ENCODE measurements around the gene GNB4. TPM values are rescaled to one million over a fixed set of nuclear protein-coding genes. Genes with fewer than 3 reads are reported as not detected.

Gene GNB4
- 27.8 TPM for polyA plus RNA-seq (2013)

GRCh38 chr3:179451265-179452175 lies at the start of gene GNB4:
Gene GNB4, minus strand, starts transcription at chr3:179451470. Its CDS starts 25,270 bp downstream, at chr3:179426200.
- no peaks in the 10 kb centered on the region for H3K9me3 ChIP-seq (ENCODE audit: control extremely low read depth in 1 of 5, control insufficient read depth in 4 of 5, insufficient read depth in 2 of 5, low read depth in 1 of 5, low read length in 4 of 5)
- H3K27me3 ChIP-seq (replicated peaks in 2 of 5; ENCODE audit: control insufficient read depth in 4 of 5, insufficient read depth in 5 of 5, low read length in 4 of 5) = no peaks in the 10 kb centered on the region
- ChIA-PET POLR2A (interaction anchor here (0.6 to 1.3 kb wide), 4 partner anchors 11 to 153 kb away, joined by 3 to 9 read pairs (median 3); partner anchors contain the start of genes MRPL47 and NDUFB5), CTCF (interaction anchor here (0.5 to 1.5 kb wide), 7 partner anchors 9 to 199 kb away, joined by 3 to 5 read pairs (median 3); partner anchors contain the start of gene ACTL6A)
- H3K27ac ChIP-seq (ENCODE audit: insufficient read depth in 1 of 2, low read depth in 1 of 2, low read length in 2 of 2, poor library complexity in 1 of 2, severe bottlenecking in 2 of 2) = peak within 1 kb of the TSS; percentile 84 to 90
- peak within 1 kb of the TSS; percentile 82 to 93 (median 85) for H3K4me3 ChIP-seq (ENCODE audit: control insufficient read depth in 1 of 7, extremely low read depth in 1 of 7, insufficient read depth in 4 of 7, low read depth in 2 of 7, low read length in 6 of 7)
- H3K36me3 ChIP-seq (ENCODE audit: control insufficient read depth in 4 of 4, insufficient read depth in 4 of 4, low read length in 3 of 4) = peaks cover 0 to 7% (median under 1%) of the 10 kb centered on the region in 4 experiments
- DNase-seq = peak; percentile 91 to 96 (median 96)
- peaks cover 11 to 36% (median 23%) of the 10 kb centered on the region in 4 experiments for H3K4me1 ChIP-seq (ENCODE audit: control extremely low read depth in 1 of 4, control insufficient read depth in 4 of 4, insufficient read depth in 4 of 4, low read length in 3 of 4)
- WGBS (ENCODE audit: insufficient coverage) = 1% methylated on average over 54 of the region's 90 CpGs

- Histone ChIP-seq H3K4me3 (ENCODE audit: control insufficient read depth in 1 of 7, extremely low read depth in 1 of 7, insufficient read depth in 4 of 7, low read depth in 2 of 7, low read length in 6 of 7) (no peak overlapping the region), H3K4me1 (ENCODE audit: control extremely low read depth in 1 of 4, control insufficient read depth in 4 of 4, insufficient read depth in 4 of 4, low read length in 3 of 4) (no peaks in the 10 kb centered on the region), H3K27ac (ENCODE audit: insufficient read depth in 1 of 2, low read depth in 1 of 2, low read length in 2 of 2, poor library complexity in 1 of 2, severe bottlenecking in 2 of 2) (no peak overlapping the region), H3K9me3 (ENCODE audit: control extremely low read depth in 1 of 5, control insufficient read depth in 4 of 5, insufficient read depth in 2 of 5, low read depth in 1 of 5, low read length in 4 of 5) (peaks cover 7 to 50% (median 20%) of the 10 kb centered on the region in 5 experiments), H3K27me3 (replicated peaks in 2 of 5; ENCODE audit: control insufficient read depth in 4 of 5, insufficient read depth in 5 of 5, low read length in 4 of 5) (no peaks in the 10 kb centered on the region), H3K36me3 (ENCODE audit: control insufficient read depth in 4 of 4, insufficient read depth in 4 of 4, low read length in 3 of 4) (no peaks in the 10 kb centered on the region)
- DNase-seq = no peak
- ChIA-PET CTCF (interaction anchor here (1.8 kb wide), 1 partner anchor 10 kb away, joined by 6 read pairs; no protein-coding TSS in a partner anchor), POLR2A (no interaction called here)
Observed at GRCh38 chr3:179495483-179495882, 44.2 kb upstream of the GNB4 start.

GRCh38 chr3:179493260-179493659 lies 42.0 kb upstream of the GNB4 start:
- H3K36me3 ChIP-seq (ENCODE audit: control insufficient read depth in 4 of 4, insufficient read depth in 4 of 4, low read length in 3 of 4) = no peaks in the 10 kb centered on the region
- peaks cover 7 to 53% (median 21%) of the 10 kb centered on the region in 5 experiments for H3K9me3 ChIP-seq (ENCODE audit: control extremely low read depth in 1 of 5, control insufficient read depth in 4 of 5, insufficient read depth in 2 of 5, low read depth in 1 of 5, low read length in 4 of 5)
- DNase-seq = no peak
- H3K27me3 ChIP-seq (replicated peaks in 2 of 5; ENCODE audit: control insufficient read depth in 4 of 5, insufficient read depth in 5 of 5, low read length in 4 of 5) = no peaks in the 10 kb centered on the region
- H3K4me3 ChIP-seq (ENCODE audit: control insufficient read depth in 1 of 7, extremely low read depth in 1 of 7, insufficient read depth in 4 of 7, low read depth in 2 of 7, low read length in 6 of 7) = no peak overlapping the region
- no peak overlapping the region for H3K27ac ChIP-seq (ENCODE audit: insufficient read depth in 1 of 2, low read depth in 1 of 2, low read length in 2 of 2, poor library complexity in 1 of 2, severe bottlenecking in 2 of 2)
- no peaks in the 10 kb centered on the region for H3K4me1 ChIP-seq (ENCODE audit: control extremely low read depth in 1 of 4, control insufficient read depth in 4 of 4, insufficient read depth in 4 of 4, low read length in 3 of 4)
- CTCF ChIA-PET = interaction anchor here (1.3 kb wide), 1 partner anchor 18 kb away, joined by 3 read pairs; no protein-coding TSS in a partner anchor
- POLR2A ChIA-PET = no interaction called here

- DNase-seq = no peak
- H3K36me3 ChIP-seq (ENCODE audit: control insufficient read depth in 4 of 4, insufficient read depth in 4 of 4, low read length in 3 of 4) = no peaks in the 10 kb centered on the region
- no peaks in the 10 kb centered on the region for H3K4me1 ChIP-seq (ENCODE audit: control extremely low read depth in 1 of 4, control insufficient read depth in 4 of 4, insufficient read depth in 4 of 4, low read length in 3 of 4)
- H3K9me3 ChIP-seq (ENCODE audit: control extremely low read depth in 1 of 5, control insufficient read depth in 4 of 5, insufficient read depth in 2 of 5, low read depth in 1 of 5, low read length in 4 of 5) = peaks cover 1 to 28% (median 12%) of the 10 kb centered on the region in 5 experiments
- POLR2A ChIA-PET = no interaction called here
- no peaks in the 10 kb centered on the region for H3K27me3 ChIP-seq (replicated peaks in 2 of 5; ENCODE audit: control insufficient read depth in 4 of 5, insufficient read depth in 5 of 5, low read length in 4 of 5)
- no peak overlapping the region for H3K4me3 ChIP-seq (ENCODE audit: control insufficient read depth in 1 of 7, extremely low read depth in 1 of 7, insufficient read depth in 4 of 7, low read depth in 2 of 7, low read length in 6 of 7)
- H3K27ac ChIP-seq (ENCODE audit: insufficient read depth in 1 of 2, low read depth in 1 of 2, low read length in 2 of 2, poor library complexity in 1 of 2, severe bottlenecking in 2 of 2) = no peak overlapping the region
- CTCF ChIA-PET = interaction anchor here (0.6 to 1.1 kb wide), 2 partner anchors 8 to 40 kb away, joined by 3 read pairs; no protein-coding TSS in a partner anchor
Observed at GRCh38 chr3:179488213-179488612, 36.9 kb upstream of the GNB4 start.

- no peaks in the 10 kb centered on the region for H3K36me3 ChIP-seq (ENCODE audit: control insufficient read depth in 4 of 4, insufficient read depth in 4 of 4, low read length in 3 of 4)
- ChIA-PET CTCF (no interaction called here), POLR2A (no interaction called here)
- peaks cover 1 to 16% (median 4%) of the 10 kb centered on the region in 5 experiments for H3K9me3 ChIP-seq (ENCODE audit: control extremely low read depth in 1 of 5, control insufficient read depth in 4 of 5, insufficient read depth in 2 of 5, low read depth in 1 of 5, low read length in 4 of 5)
- H3K4me3 ChIP-seq (ENCODE audit: control insufficient read depth in 1 of 7, extremely low read depth in 1 of 7, insufficient read depth in 4 of 7, low read depth in 2 of 7, low read length in 6 of 7) = no peak overlapping the region
- no peaks in the 10 kb centered on the region for H3K27me3 ChIP-seq (replicated peaks in 2 of 5; ENCODE audit: control insufficient read depth in 4 of 5, insufficient read depth in 5 of 5, low read length in 4 of 5)
- no peaks in the 10 kb centered on the region for H3K4me1 ChIP-seq (ENCODE audit: control extremely low read depth in 1 of 4, control insufficient read depth in 4 of 4, insufficient read depth in 4 of 4, low read length in 3 of 4)
- WGBS (ENCODE audit: insufficient coverage) = 90% methylated on average over 2 of the region's 3 CpGs
- DNase-seq = no peak
- no peak overlapping the region for H3K27ac ChIP-seq (ENCODE audit: insufficient read depth in 1 of 2, low read depth in 1 of 2, low read length in 2 of 2, poor library complexity in 1 of 2, severe bottlenecking in 2 of 2)
Observed at GRCh38 chr3:179486806-179487205, 35.5 kb upstream of the GNB4 start.

GRCh38 chr3:179482857-179483256 lies 31.6 kb upstream of the GNB4 start:
- Histone ChIP-seq H3K27me3 (replicated peaks in 2 of 5; ENCODE audit: control insufficient read depth in 4 of 5, insufficient read depth in 5 of 5, low read length in 4 of 5) (no peaks in the 10 kb centered on the region), H3K9me3 (ENCODE audit: control extremely low read depth in 1 of 5, control insufficient read depth in 4 of 5, insufficient read depth in 2 of 5, low read depth in 1 of 5, low read length in 4 of 5) (no peaks in the 10 kb centered on the region), H3K4me1 (ENCODE audit: control extremely low read depth in 1 of 4, control insufficient read depth in 4 of 4, insufficient read depth in 4 of 4, low read length in 3 of 4) (no peaks in the 10 kb centered on the region), H3K27ac (ENCODE audit: insufficient read depth in 1 of 2, low read depth in 1 of 2, low read length in 2 of 2, poor library complexity in 1 of 2, severe bottlenecking in 2 of 2) (no peak overlapping the region), H3K36me3 (ENCODE audit: control insufficient read depth in 4 of 4, insufficient read depth in 4 of 4, low read length in 3 of 4) (no peaks in the 10 kb centered on the region), H3K4me3 (ENCODE audit: control insufficient read depth in 1 of 7, extremely low read depth in 1 of 7, insufficient read depth in 4 of 7, low read depth in 2 of 7, low read length in 6 of 7) (no peak overlapping the region)
- DNase-seq = no peak
- no CpG with 5 or more reads among the region's 3 CpGs for WGBS (ENCODE audit: insufficient coverage)
- ChIA-PET CTCF (no interaction called here), POLR2A (no interaction called here)

- H3K36me3 ChIP-seq (ENCODE audit: control insufficient read depth in 4 of 4, insufficient read depth in 4 of 4, low read length in 3 of 4) = no peaks in the 10 kb centered on the region
- CTCF ChIA-PET = interaction anchor here (1.2 kb wide), 1 partner anchor 10 kb away, joined by 4 read pairs; no protein-coding TSS in a partner anchor
- no peaks in the 10 kb centered on the region for H3K27me3 ChIP-seq (replicated peaks in 2 of 5; ENCODE audit: control insufficient read depth in 4 of 5, insufficient read depth in 5 of 5, low read length in 4 of 5)
- POLR2A ChIA-PET = no interaction called here
- H3K4me1 ChIP-seq (ENCODE audit: control extremely low read depth in 1 of 4, control insufficient read depth in 4 of 4, insufficient read depth in 4 of 4, low read length in 3 of 4) = peaks cover 0 to 12% (median 9%) of the 10 kb centered on the region in 4 experiments
- 100% methylated on average over 2 of the region's 2 CpGs for WGBS (ENCODE audit: insufficient coverage)
- H3K9me3 ChIP-seq (ENCODE audit: control extremely low read depth in 1 of 5, control insufficient read depth in 4 of 5, insufficient read depth in 2 of 5, low read depth in 1 of 5, low read length in 4 of 5) = no peaks in the 10 kb centered on the region
- no peak for DNase-seq
- no peak overlapping the region for H3K4me3 ChIP-seq (ENCODE audit: control insufficient read depth in 1 of 7, extremely low read depth in 1 of 7, insufficient read depth in 4 of 7, low read depth in 2 of 7, low read length in 6 of 7)
- H3K27ac ChIP-seq (ENCODE audit: insufficient read depth in 1 of 2, low read depth in 1 of 2, low read length in 2 of 2, poor library complexity in 1 of 2, severe bottlenecking in 2 of 2) = no peak overlapping the region
Observed at GRCh38 chr3:179476215-179476614, 24.9 kb upstream of the GNB4 start.
